Stimulated activated CD8-positive, alpha-beta memory T cell treated with anti-CD3 and anti-CD28 coated beads, Interleukin-7, amount 100 ng/mL, for 24 hours (primary cell): ENCODE results near the gene LRRC3B.
"Not testable (repeated sequence)": the region's sequence is repeated elsewhere in the genome, so short reads cannot be mapped to it uniquely, and the experiment has no call there.

Experiments used
- DNase-seq: peaks from one replicate; pipeline ENCODE4 v3.0.0-alpha.2; 2020; ENCODE audit warnings: low read depth

LRRC3B gene

DNA sequence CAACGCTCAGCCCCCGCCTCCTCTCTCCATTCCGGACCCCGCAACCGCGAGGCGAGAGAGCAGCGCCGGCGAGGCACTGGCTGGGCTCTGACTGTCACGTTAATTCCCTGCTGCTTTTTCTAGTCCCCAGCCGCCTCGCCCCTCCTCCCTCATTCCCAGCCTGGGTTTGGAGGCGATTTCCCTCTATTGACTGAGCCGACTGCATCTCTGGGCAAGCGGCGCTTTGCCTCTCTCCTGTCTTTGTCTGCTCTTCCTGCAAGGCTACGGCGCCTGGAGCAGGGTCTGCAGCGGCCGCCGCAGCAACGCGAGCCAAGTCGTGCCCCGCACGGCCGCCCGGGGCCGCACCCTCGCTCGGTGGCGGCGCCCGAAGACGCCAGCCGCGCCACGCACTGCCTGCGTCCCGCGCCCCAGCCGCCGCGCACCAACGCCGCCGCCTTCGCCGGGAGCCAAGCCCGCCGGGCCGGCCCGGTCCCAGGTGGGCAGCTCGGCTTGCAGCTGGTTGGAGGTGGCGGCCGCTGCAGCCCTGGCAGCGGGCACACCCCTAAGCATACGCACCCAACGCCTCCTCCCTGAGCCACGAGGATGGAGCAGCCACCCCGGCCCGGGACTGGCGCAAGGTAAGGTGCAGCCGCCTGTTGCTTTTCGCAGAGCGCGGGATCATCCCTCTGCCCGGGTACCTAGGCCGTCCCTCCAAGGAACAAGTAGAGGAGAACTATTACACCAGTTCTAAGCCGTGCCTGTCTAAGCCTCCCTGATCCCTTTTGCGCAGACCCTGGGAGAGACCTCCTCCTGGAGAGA, at the start of gene LRRC3B:
TSS of gene LRRC3B (plus strand) at position 152 of the 798 bp plus-strand sequence. CDS start 86,901 bp downstream, outside the sequence.
- no peak for DNase-seq

DNA sequence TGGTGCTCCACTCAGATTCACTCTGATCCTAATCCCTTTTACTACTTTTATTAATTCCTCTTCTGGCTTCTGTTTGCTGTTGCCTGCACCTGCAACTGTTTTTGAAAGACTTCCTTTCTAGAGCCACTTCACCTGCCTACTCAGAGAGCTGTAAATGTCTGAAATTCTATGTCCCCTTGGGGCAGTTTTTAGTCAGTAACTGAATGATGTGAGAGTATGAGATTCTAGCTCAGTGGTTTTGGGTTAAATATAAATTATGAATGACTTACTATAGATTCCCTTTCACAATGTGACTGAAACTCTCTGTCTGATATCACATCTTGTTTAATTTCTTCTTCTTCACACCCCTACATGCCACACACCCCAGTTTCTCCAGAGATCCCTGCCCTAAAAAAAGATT, 47.8 kb upstream of the LRRC3B start:
- DNase-seq: no peak

DNA sequence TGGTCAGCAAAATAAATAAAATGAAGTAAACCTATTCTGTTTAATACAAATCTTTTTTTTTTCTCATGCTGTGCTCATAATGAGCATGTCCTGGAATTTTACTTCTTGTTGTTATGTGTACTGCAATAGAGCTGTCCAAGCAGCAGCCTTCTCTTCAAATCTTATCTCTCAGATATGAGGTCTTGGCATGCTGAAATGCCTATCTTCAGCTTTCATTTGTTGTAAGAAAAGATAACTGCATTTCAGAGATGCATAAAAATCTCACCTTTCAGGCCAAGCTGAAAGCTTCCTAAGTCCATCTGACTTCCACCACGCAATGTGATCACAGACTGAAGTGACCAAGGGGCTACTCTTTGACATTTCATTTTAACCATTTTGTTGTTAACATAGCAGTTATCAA, 43.5 kb upstream of the LRRC3B start:
- DNase-seq: no peak

DNA sequence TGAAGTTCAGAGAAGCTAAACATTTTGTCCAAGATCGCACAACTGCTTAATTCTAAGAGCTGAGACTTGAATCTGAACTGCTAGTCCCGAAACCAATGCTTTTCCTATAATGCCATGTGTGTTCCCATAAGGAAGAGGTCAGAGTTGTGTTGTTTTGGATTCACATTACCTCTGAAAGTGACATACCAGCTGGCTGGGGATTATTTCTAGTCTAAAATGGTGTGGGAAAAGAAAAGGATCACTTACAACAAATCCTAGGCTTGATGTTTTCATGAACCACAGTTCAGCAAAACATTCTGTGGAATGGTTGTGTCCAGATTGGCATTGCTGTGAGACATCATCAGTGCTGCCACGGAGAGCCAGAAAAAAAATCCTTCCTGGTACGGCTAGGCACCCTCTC, 35.0 kb upstream of the LRRC3B start:
- no peak for DNase-seq

DNA sequence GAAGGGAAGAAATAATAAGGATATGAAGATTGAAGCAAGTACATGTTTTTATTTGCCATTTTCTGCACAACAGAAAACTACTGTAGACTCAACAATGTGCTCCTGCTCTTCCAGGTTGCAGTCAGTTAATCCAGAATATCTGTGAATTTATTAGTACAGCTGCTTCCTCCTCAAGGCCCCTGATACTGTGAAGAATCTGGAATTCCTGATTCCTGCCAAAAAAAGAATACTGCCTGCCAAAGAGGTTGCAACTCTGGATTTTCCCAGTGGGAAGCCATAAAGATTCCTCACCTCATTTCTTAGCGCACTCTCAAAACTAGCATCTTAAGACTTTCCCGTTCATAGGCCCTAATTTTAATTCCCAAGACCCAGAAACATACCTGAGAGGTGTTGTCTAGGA, 33.6 kb upstream of the LRRC3B start:
- no peak for DNase-seq

GRCh38 chr3:26589678-26590077, 32.9 kb upstream of the LRRC3B start:
- no peak for DNase-seq

GRCh38 chr3:26590919-26591484, 31.6 kb upstream of the LRRC3B start:
- DNase-seq: no peak

- no peak for DNase-seq
These were observed 30.6 kb upstream of the LRRC3B start for GRCh38 chr3:26591926-26592325.

DNA sequence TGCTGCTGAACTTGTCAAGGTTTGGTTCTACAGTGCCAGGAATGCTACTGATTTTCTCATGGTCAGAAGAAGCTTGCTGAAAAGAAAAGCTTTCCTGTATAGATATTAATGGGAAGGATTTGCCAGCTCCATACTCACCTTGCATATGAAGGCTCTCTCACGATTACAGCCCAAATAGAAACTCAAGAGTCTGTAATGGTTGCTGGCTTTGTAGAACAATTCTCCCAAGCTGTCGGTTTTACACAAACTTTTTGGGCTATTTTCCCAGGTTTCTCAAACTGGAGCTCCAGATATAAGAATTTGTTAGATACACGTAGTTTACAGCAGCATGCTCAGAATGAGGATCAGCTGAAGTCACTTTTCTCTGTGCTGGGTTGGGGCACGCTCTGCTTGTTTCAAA, 30.1 kb upstream of the LRRC3B start:
- DNase-seq: no peak

GRCh38 chr3:26596335-26596734, 26.2 kb upstream of the LRRC3B start:
- no peak for DNase-seq

DNA sequence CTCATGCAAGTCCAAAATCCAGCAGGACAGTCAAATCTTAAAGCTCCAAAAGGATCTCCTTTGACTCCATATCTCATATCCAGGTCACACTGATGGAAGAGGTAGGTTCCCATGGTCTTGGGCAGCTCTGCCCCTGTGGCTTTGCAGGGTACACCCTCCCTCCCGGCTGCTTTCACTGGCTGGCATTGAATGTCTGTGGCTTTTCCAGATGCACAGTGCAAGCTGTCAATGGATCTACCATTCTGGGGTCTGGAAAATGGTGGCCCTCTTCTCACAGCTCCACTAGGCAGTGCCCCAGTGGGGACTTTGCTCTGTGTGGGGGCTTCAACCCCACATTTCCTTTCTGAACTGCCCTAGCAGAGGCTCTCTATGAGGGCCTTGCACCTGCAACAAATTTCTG, 19.3 kb upstream of the LRRC3B start:
- not testable (repeated sequence) for DNase-seq

DNA sequence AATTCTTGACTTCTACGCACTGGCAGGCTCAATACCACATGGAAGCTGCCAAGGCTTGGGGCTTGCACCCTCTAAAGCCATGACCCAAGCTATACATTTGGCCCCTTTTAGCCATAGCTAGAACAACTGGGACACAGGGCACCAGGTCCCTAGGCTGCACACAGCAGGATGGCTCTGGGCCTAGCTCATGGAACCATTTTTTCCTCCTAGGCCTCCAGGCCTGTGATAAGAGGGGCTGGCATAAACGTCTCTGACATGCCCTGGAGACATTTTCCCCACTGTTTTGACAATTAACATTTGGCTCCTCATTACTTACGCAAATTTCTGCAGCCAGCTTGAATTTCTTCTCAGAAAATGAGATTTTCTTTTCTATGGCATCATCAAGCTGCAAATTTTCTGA, 18.8 kb upstream of the LRRC3B start:
- not testable (repeated sequence) for DNase-seq

DNA sequence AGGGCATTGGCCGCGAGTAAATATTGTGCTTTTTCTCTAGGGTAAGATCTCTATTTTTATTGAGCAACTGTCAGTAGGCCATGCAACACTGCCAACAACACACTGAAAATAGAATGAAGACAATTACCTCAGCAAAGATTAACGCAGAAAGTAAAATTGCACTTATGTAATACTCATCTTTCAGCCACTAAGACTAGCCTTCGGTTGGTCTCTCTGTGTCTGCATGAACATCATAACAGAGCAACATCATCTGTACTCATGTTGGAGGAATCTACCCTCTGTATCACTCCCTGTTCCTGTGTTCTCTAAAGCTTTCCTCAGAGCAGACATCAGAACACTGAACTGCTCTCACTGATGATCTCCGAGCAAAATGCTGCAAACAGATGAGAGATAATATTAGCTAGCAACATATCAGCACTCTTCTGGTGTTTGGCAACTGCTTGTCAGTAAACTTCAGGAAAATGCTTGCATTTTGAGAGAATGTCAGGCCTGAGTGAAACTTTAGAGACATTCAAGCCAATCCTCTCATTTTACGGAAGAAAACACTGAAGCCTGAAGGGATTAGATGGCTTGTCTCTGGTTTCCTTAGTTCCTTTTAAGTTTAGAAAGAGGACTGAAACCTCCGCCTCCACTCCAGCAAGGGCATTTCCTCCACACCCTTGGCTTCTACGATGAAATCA, 8.4 kb upstream of the LRRC3B start:
- DNase-seq: no peak

DNA sequence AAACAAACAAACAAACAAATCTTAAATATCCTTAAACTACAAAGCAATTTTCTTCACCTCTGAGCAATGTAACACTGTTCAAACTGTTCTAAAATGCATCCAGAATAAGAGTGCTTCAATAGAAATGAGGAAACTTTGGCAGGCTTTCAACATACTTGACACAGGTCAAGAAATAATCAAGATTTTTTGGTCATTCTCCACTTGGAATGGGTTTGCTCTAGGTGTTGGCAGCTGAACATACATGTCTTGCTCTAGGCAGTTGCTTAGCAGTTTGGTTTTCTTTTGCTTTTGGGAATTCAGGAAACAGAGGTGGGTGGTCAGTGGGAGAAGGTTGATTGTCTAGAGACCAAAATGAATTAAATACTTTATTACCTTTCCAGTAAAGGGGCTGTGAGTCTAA, 1.4 kb upstream of the LRRC3B start:
- DNase-seq: no peak

DNA sequence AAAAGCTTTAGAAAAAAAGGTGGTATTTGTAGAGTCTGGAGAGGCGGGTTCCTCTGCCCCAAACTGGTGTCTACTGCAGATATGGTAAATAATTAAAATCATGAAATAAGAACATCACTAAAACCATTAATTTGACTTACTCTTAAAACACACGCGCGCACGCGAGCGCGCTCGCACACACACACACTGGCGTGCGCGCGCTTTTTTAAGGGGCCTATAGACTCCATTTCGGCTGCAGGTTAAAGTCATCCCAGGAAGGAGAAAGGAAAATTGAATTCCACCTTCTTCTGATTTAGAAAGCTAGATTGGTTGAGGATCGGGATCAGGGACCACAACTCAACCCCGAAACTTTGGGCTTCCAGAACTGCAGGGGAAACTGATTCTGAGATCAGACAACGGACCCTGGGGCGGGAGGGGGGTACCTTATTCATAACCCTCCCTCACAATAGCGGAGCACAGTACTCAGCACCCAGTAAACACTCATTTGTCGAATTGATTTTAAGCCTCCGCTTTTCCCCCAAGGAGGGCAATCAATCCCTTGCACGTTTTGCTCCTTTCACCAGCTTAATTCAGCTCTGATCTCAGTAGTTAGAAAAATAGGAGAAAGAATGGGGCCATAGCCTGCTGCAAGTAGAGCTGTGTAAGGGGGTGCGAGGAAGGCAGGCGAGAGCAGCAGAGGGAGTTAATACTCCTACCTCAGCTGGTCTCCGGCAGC, 509 bp upstream of the LRRC3B start:
- no peak for DNase-seq

DNA sequence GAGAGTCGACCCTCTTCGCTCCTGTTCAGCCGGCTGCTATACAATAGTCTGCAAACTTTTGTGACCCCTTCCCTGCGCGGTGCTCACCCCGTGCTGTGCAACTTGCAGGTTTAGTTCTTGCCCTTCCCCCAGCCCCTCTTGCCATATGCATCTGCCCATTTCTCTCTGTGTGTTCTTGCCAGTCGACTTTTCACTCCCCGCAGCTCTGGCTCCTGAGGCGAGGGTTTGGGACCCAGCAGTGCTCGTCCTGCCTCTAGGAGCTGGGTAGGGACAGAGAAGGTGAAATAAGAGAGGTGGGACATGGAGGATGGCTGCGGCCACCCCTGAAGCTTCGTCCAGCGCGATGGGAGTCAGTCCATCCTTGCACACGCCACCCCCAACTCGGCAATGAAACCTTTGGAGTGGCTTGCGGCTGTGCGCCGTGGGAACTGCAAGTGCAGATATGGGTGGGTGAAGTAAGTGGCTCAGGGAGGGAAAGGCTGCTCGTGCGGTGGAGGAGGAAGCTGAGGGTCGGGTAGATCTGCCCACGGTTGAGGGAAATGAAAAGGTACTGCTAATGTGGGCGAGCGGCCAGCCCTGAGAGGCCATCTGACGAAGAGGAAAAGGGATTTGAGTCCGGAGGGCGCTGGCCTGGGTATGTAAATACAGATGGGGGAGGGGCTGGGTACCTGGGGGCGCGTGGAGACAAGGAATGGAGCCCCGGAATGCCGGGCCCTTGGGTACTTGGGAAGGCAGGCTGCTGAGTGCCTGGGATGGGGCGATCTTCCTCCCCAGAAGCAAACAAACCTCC, 1.0 kb downstream of the LRRC3B start:
- DNase-seq: no peak

DNA sequence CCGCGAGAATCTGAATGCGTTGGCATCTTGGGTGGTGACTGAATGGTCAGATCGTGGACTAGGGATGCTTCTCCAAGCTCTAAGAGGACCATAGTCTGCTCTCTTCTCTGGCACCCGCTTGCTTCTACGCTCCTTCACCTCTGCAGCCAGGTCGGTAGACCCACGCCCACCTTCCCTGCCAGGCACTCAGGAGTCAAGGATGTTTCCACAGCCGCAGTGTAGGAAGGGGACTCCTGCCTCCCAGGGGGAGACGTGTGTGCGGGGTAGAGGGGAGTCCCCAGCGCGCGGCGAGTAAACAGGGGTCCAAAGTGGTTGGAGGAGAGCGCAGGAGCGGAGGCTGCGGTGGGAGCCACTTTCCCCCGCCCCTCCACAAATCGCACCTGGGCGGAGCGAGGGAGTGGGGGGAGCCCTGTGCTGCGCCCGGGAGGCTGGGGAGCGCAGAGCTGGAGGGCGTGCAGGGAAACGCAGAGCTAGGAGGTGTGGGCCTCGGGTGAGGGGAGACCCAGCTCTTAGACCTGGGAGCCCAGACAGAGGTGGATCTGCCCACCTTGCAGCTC, 1.7 kb downstream of the LRRC3B start:
- DNase-seq: no peak

DNA sequence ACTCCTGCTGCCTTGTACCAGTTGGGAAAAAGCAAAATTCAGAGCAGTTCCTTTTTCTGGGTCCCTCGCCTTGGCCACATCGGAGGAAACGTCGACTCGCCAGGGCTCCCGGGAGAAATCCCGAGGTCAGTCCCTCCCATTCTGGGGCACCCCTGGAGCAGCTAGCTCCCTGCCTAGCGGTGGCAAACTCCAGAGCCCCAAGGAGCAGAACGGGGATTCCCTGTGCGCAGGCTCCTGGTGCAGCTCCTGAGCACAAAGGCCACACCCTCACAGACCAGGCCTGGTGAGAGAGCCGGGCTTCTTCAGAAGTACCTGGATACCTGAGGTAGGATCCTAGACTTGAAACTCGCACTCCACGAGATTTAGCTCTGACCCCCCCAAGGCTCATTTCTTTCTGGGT, 2.6 kb downstream of the LRRC3B start:
- DNase-seq: no peak

DNA sequence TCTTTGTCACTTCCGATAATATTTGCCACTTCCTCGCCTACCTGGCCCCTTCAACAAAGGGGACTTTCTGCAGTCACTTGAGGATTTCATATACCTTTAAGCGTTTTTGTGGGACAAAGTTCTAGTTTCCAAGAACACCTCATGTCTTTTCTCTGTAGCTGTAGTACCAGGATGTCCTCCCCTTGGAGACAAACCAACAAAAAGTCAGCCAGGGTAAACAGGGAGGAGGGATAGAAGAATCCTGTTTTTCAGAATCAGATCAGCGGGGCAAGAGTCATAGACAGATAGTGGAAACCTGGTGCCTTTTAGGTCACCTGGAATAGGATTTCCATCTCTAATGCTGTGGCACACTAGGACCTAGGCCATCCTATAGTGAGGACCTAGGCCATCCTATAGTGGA, 4.5 kb downstream of the LRRC3B start:
- DNase-seq: no peak

- no peak for DNase-seq
These were observed 6.3 kb downstream of the LRRC3B start for GRCh38 chr3:26628915-26629314.

GRCh38 chr3:26630669-26631389, 8.3 kb downstream of the LRRC3B start:
- DNase-seq: no peak
